WERI-Rb-1 (cell line): ENCODE data around the gene HNRNPF.
"Not testable (repeated sequence)": the region's sequence is repeated elsewhere in the genome, so short reads cannot be mapped to it uniquely, and the experiment has no call there.

Experiments
- DNase-seq: peaks from one replicate; pipeline ENCODE4 v3.0.0-alpha.2; 2020
- H3K27ac ChIP-seq: fragments of 250-450 bp; sonication (Bioruptor Pico); 2 replicates; pipeline ENCODE4 v1.5.1; 2020; ENCODE audit warnings: mild to moderate bottlenecking, moderate library complexity
- H3K27me3 ChIP-seq: fragments of 250-450 bp; sonication (Bioruptor Pico); 2 replicates; pipeline ENCODE4 v1.5.1; 2021; ENCODE audit warnings: mild to moderate bottlenecking, low read depth, moderate library complexity; ENCODE audit not compliant: insufficient read depth, severe bottlenecking
- H3K36me3 ChIP-seq: fragments of 250-450 bp; sonication (Bioruptor Pico); 2 replicates; pipeline ENCODE4 v1.5.1; 2020; ENCODE audit warnings: mild to moderate bottlenecking, moderate library complexity
- H3K4me3 ChIP-seq: 2 replicates; pipeline ENCODE4 v1.5.1; 2011; ENCODE audit warnings: low read depth, mild to moderate bottlenecking, control low read depth, low read length
- H3K9me3 ChIP-seq: fragments of 250-450 bp; sonication (Bioruptor Pico); 2 replicates; pipeline ENCODE4 v1.5.1; 2021; ENCODE audit warnings: mild to moderate bottlenecking, moderate library complexity; ENCODE audit not compliant: severe bottlenecking
- TF ChIP-seq, protein P1 (sequence below): IDR thresholded peaks from 2 replicates; pipeline ENCODE4 v1.5.1; 2011; ENCODE audit warnings: low read depth, mild to moderate bottlenecking, control low read depth, inconsistent platforms, low read length

Gene HNRNPF, protein sequence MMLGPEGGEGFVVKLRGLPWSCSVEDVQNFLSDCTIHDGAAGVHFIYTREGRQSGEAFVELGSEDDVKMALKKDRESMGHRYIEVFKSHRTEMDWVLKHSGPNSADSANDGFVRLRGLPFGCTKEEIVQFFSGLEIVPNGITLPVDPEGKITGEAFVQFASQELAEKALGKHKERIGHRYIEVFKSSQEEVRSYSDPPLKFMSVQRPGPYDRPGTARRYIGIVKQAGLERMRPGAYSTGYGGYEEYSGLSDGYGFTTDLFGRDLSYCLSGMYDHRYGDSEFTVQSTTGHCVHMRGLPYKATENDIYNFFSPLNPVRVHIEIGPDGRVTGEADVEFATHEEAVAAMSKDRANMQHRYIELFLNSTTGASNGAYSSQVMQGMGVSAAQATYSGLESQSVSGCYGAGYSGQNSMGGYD

DNA sequence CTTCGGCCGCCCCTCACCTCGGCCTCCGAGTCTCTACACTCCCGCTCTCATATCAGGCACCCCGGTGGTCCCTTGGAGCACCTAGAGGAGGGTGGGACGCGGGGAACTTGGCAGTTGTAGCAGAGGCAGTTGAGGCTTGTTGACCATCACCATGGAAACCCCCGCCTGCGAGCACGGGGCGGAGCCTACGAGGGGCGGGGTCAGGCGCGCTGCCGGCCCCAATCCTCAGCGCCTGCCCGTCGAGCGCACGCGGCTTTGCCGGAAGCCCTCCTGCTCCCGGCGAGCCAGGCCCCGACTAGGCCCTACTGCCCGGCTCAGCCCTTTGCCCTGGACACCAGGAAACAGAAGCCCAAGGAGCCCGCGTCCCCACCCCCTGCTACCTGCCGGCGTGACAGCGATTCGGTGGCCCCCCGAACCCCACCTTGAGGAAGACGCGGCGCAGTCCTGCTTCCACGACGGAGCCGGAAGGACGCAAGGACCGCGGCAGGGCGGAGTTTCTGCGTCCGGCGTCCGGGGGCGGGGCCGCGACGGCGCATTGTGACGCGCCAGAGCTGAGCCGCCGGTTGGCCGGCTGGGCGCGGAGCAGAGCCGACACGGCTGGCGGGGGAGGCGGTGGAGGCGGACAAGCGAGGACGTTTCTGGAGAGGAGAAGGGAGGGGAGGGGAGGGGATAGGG is at the start of gene HNRNPF:
HNRNPF (minus strand) TSS at position 477 of the 675 bp plus-strand sequence. CDS start 21,302 bp downstream, outside the sequence.
- H3K27me3 ChIP-seq: no peaks in the 10 kb centered on the region
- peak within 1 kb of the TSS; percentile 88 for H3K4me3 ChIP-seq
- H3K36me3 ChIP-seq: peaks cover 25% of the 10 kb centered on the region
- H3K9me3 ChIP-seq: peaks cover 5% of the 10 kb centered on the region
- TF ChIP-seq, protein P1, sequence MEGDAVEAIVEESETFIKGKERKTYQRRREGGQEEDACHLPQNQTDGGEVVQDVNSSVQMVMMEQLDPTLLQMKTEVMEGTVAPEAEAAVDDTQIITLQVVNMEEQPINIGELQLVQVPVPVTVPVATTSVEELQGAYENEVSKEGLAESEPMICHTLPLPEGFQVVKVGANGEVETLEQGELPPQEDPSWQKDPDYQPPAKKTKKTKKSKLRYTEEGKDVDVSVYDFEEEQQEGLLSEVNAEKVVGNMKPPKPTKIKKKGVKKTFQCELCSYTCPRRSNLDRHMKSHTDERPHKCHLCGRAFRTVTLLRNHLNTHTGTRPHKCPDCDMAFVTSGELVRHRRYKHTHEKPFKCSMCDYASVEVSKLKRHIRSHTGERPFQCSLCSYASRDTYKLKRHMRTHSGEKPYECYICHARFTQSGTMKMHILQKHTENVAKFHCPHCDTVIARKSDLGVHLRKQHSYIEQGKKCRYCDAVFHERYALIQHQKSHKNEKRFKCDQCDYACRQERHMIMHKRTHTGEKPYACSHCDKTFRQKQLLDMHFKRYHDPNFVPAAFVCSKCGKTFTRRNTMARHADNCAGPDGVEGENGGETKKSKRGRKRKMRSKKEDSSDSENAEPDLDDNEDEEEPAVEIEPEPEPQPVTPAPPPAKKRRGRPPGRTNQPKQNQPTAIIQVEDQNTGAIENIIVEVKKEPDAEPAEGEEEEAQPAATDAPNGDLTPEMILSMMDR: no peak
- peak within 1 kb of the TSS; percentile 95 for H3K27ac ChIP-seq
- DNase-seq: peak; percentile 94

DNA sequence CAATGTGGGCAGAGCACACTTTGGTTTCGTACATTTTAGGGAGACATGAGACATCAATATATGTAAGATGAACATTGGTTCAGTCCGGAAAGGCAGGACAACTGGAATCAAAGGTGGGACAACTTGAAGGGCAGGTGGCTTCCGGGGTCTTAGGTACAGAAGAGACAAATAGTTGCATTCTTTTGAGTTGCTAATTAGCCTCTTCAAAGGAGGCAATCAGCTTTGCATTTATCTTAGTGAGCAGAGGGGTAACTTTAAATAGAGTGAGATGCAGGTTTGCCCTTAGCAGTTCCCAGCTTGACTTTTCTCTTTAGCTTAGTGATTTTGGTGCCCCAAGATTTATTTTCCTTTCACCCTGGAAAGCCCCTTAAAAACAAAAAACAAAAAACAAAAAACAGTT is 49.2 kb upstream of the HNRNPF start:
- H3K4me3 ChIP-seq: no peak overlapping the region
- DNase-seq: no peak
- H3K27ac ChIP-seq: no peak overlapping the region
- no peaks in the 10 kb centered on the region for H3K27me3 ChIP-seq
- H3K36me3 ChIP-seq: peaks cover 2% of the 10 kb centered on the region; the same call in 1 of the 2 replicates
- no peaks in the 10 kb centered on the region for H3K9me3 ChIP-seq
- TF ChIP-seq, protein P1: no peak

DNA sequence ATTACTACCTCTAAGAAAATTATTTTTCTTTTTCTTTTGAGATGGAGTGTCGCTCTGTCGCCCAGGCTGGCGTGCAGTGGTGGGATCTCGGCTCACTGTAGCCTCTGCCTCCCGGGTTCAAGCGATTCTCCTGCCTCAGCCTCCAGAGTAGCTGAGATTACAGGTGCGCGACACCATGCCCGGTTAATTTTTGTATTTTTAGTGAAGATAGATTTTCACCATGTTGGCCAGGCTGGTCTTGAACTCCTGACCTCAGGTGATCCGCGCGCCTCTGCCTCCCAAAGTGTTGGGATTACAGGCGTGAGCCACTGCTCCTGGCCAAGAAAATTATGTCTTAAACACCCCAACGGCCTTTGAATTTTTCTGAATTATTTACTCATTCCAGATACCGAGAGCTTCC is 47.6 kb upstream of the HNRNPF start:
- H3K27ac ChIP-seq: peak overlapping the region; percentile 79
- H3K36me3 ChIP-seq, H3K9me3 ChIP-seq, DNase-seq, H3K4me3 ChIP-seq, H3K27me3 ChIP-seq: not testable (repeated sequence)

DNA sequence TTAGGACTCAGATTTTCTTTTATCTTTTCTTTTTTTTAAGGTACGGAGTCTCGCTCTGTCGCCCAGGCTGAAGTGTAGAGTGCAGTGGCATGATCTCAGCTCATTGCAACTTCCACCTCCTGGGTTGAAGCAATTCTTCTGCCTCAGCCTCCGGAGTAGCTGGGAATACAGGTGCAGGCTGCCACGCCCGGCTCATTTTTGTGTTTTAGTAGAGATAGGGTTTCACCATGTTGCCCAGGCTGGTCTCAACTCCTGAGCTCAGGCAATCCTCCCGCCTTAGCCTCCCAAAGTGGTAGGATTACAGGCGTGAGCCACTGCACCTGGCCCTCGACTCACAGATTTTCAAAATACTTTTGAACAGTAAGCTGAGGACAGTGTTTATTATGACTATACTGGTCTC is 45.0 kb upstream of the HNRNPF start:
- not testable (repeated sequence) for DNase-seq, H3K9me3 ChIP-seq, H3K4me3 ChIP-seq, H3K27me3 ChIP-seq, H3K36me3 ChIP-seq, H3K27ac ChIP-seq

DNA sequence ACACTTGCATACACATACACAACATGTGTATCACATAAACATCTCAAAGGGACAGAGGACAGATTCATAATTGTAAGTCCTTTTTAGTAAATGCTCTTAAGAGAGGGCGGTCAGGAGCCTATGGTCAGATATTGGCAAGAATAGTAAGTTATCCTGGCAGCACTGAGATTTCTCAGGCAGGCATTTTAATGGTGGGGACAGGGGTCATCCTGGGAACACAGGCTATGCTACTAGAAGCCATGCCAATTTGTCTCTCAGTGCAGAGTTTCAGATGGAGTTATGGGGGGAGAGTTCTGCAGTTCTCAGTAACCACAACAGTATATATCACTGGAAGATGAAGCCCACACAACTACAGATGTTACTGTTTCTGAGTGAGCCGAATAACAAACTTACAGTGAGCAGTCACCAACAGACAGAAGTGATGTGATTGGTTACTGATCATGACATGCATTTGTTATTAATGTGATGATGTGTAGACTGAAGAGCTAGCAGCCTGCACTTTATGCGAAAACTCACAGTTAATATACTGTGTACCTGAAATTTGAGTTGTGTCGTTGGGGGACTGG is 44.4 kb upstream of the HNRNPF start:
- no peak overlapping the region for H3K27ac ChIP-seq
- no peak for DNase-seq
- H3K9me3 ChIP-seq: no peaks in the 10 kb centered on the region
- no peak overlapping the region for H3K4me3 ChIP-seq
- TF ChIP-seq, protein P1: no peak
- no peaks in the 10 kb centered on the region for H3K27me3 ChIP-seq
- H3K36me3 ChIP-seq: peaks cover 2% of the 10 kb centered on the region; the same call in 1 of the 2 replicates

DNA sequence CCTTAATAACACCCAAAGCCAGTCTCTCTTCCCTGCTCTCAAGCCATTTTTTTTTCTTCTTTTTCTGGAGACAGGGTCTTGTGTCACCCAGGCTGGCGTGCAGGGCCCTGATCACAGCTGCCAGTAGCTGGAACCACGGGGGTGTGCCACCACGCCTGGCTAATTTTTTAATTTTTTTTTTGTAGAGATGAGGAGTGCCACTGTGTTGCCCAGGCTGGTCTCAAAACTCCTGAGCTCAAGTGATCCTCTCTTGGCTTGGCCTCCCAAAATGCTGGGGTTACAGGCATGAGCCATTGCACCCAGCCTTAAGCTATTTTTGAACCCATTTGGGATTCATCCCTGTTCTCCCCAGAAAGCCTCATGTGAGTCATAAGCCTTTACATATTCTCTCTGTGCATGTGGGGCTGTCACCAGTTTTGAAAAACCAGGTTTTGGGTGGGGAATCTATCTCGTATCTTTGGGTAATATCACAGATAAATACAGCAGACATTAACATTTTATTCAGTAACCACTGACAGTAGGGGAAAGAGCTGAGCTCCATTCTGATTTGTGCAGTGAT is 43.4 kb upstream of the HNRNPF start:
- Histone ChIP-seq H3K36me3 (peaks cover 2% of the 10 kb centered on the region; the same call in 1 of the 2 replicates), H3K9me3 (no peaks in the 10 kb centered on the region), H3K27me3 (no peaks in the 10 kb centered on the region), H3K4me3 (no peak overlapping the region), H3K27ac (no peak overlapping the region)
- TF ChIP-seq, protein P1: no peak
- no peak for DNase-seq
